NT2/D1 (cell line): Measurements from ENCODE around the gene CINP.

Experiments
- SUZ12 ChIP-seq: IDR thresholded peaks from 2 replicates; pipeline ENCODE4 v1.6.1; 2011; ENCODE audit not compliant: insufficient read length, insufficient read depth; ENCODE audit errors: extremely low read depth
- YY1 ChIP-seq: IDR thresholded peaks from 2 replicates; pipeline ENCODE4 v1.6.1; 2011; ENCODE audit not compliant: insufficient read length, insufficient read depth
- ZNF274 ChIP-seq: IDR thresholded peaks from 2 replicates; pipeline ENCODE4 v1.6.1; 2011; ENCODE audit warnings: mild to moderate bottlenecking, low read depth, low read length

DNA sequence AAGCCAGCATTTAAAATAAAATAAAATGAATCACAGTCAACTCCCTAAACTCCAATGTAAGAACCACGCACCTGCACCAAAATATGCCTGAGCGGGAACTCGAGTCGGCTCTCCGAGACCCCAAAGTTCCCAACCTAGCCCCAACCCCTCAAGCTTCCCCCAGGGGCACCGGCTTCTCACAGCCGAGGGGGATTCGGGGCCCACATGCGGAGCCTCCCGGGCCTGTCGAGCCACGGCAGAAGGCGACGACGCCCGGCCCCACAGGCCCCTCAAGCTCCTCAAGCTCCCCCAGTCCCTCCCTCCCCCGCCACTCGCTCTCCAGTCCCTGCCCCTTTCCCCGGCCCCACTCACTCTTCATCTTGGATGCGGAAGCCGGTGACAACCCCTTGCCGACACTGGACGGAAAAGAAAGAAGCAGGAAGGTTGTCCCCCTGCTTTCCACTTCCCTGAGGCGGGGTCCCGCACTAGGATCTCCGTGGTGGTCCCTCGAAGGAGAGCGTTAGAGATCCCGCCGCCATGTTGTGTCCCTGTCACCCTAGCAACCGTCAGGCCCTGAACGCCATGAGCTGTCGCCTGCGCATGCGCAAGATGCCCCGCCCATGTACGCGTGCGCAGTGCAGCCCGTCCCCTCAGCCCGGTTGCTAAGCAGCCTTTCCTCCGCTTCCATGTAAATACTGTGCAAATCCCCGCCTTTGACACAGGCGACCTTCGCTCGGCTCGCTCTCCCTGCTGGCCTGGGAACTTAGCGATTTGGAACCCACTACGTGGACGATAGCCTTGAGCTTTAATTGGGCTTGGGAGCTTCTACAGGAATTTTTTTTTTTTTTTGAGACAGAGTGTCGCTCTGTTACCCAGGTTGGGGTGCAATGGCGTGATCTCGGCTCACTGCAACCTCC lies 57.8 kb downstream of the CINP start, which contains the start of gene MOK:
- TF ChIP-seq YY1 (peak; percentile 70), SUZ12 (no peak), ZNF274 (no peak)
